A673 (cell line): Measurements from ENCODE around the gene SMURF1.

Experiments
- EZH2 ChIP-seq: fragments of 200-600 bp; sonication (generic); IDR thresholded peaks from 2 replicates; pipeline ENCODE4 v1.6.1; 2017; ENCODE audit warnings: borderline replicate concordance, low read depth, mild to moderate bottlenecking, mixed read lengths, antibody characterized with exemption, low read length; ENCODE audit not compliant: poor library complexity, severe bottlenecking
- TF ChIP-seq, protein P1 (sequence below): fragments of 300-800, 200-600 bp; sonication (generic); conservative IDR thresholded peaks from 2 replicates; pipeline ENCODE4 v1.5.1; 2017; ENCODE audit warnings: low read depth, mild to moderate bottlenecking, antibody characterized with exemption, low read length, moderate library complexity, mixed read lengths

DNA sequence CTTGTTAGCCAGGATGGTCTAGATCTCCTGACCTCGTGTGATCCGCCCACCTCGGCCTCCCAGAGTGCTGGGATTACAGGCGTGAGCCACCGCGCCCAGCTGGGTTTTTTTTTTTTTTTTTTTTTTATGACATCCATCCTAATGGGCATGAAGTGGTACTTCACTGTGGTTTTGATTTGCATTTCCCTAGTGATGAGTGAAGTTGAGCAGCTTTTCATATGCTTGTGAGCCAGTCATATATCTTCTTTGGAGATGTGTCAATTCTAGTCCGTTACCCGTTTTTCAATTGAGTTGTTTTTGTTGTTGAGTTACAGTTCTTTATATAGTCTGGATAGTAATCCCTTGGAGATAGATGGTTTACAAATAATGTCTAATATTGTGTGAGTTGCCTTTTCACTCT lies 127.7 kb downstream of the SMURF1 start:
- TF ChIP-seq, protein P1, sequence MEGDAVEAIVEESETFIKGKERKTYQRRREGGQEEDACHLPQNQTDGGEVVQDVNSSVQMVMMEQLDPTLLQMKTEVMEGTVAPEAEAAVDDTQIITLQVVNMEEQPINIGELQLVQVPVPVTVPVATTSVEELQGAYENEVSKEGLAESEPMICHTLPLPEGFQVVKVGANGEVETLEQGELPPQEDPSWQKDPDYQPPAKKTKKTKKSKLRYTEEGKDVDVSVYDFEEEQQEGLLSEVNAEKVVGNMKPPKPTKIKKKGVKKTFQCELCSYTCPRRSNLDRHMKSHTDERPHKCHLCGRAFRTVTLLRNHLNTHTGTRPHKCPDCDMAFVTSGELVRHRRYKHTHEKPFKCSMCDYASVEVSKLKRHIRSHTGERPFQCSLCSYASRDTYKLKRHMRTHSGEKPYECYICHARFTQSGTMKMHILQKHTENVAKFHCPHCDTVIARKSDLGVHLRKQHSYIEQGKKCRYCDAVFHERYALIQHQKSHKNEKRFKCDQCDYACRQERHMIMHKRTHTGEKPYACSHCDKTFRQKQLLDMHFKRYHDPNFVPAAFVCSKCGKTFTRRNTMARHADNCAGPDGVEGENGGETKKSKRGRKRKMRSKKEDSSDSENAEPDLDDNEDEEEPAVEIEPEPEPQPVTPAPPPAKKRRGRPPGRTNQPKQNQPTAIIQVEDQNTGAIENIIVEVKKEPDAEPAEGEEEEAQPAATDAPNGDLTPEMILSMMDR = no peak
- TF ChIP-seq EZH2 = no peak
